HCT116 (cell line): ENCODE results near the gene VPS33A. TPM values are rescaled to one million over a fixed set of nuclear protein-coding genes. Genes with fewer than 3 reads are reported as not detected.

Experiments
- ATAC-seq: fragments of 200-7000 bp; cut with Tn5 transposase; 2 replicates; pipeline ENCODE4 v1.9.1; 2020; ENCODE audit warnings: mild to moderate bottlenecking, moderate library complexity
- BruUV-seq: library from RNA; stranded (reverse); fragments of 400-500 nt; replicated peaks from 2 replicates; lab custom pipeline; 2021; lab: Mats Ljungman, UMichigan
- CTCF ChIA-PET: fragments of 300-600 bp; sonication (Branson Sonifier 250); formaldehyde crosslinking; loops from one replicate; lab custom pipeline; 2021; ENCODE audit warnings: antibody characterized with exemption; lab: Charles Lee
- POLR2A ChIA-PET: fragments of 300-600, 350-600 bp; sonication (Branson Sonifier 250); formaldehyde crosslinking; loops from one replicate; lab custom pipeline; 2021; ENCODE audit warnings: antibody characterized with exemption; lab: Charles Lee
- RAD21 ChIA-PET, 2 experiments: fragments of 300-600 bp; sonication (Branson Sonifier 250); formaldehyde crosslinking; loops; one replicate each; lab custom pipeline; 2023; ENCODE audit warnings: low total read pairs in 2 of 2; ENCODE audit not compliant: uncharacterized antibody in 2 of 2, unreplicated experiment in 2 of 2, low non-redundant PET in 1 of 2; lab: Charles Lee
- DNase-seq: peaks from one replicate; pipeline ENCODE4 v3.0.0-alpha.2; 2010; ENCODE audit warnings: low read depth, low spot score
- H2AFZ ChIP-seq: fragments of 200-600 bp; shearing (Covaris generic), sonication (generic); 2 replicates; pipeline ENCODE4 v1.6.1; 2017; ENCODE audit warnings: low read depth, mixed run types, mixed read lengths, antibody characterized with exemption, low read length; ENCODE audit not compliant: poor library complexity, severe bottlenecking
- H3K27ac ChIP-seq: 2 replicates; pipeline ENCODE4 v1.5.1; 2012; ENCODE audit warnings: low read depth, low read length
- H3K27me3 ChIP-seq: fragments of 200-600 bp; sonication (generic); 2 replicates; pipeline ENCODE4 v1.6.1; 2016; ENCODE audit warnings: mixed run types, low read length, mixed read lengths; ENCODE audit not compliant: insufficient read depth
- H3K36me3 ChIP-seq, 2 experiments: fragments of 200-500 bp in 1 of 2; fragments of 200-600 bp in 1 of 2; sonication (Bioruptor generic) in 1 of 2; sonication (generic) in 1 of 2; 2 replicates each; pipeline versions ENCODE4 v1.5.1 to v1.6.1; 2014 to 2016; ENCODE audit warnings: low read length in 2 of 2, inconsistent platforms in 1 of 2, mixed read lengths in 1 of 2, mixed run types in 1 of 2; ENCODE audit not compliant: insufficient read depth in 2 of 2, control insufficient read depth in 1 of 2
- H3K4me1 ChIP-seq, 2 experiments: fragments of 200-600 bp in 1 of 2; sonication (generic) in 1 of 2; 2 replicates each; pipeline versions ENCODE4 v1.5.1 to v1.6.1; 2012 to 2017; ENCODE audit warnings: low read length in 2 of 2, inconsistent platforms in 1 of 2, mild to moderate bottlenecking in 1 of 2, mixed read lengths in 1 of 2, mixed run types in 1 of 2, moderate library complexity in 1 of 2; ENCODE audit not compliant: insufficient read depth in 2 of 2, control insufficient read depth in 1 of 2
- H3K4me2 ChIP-seq: fragments of 200-600 bp; sonication (generic); 2 replicates; pipeline ENCODE4 v1.6.1; 2017; ENCODE audit warnings: mixed run types, low read length, mixed read lengths
- H3K4me3 ChIP-seq, 2 experiments: fragments of 200-600 bp in 1 of 2; sonication (generic) in 1 of 2; replicated peaks in 1 of 2; 2 replicates each; pipeline ENCODE4 v1.5.1; 2011 to 2016; ENCODE audit warnings: low read length in 2 of 2, control low read depth in 1 of 2, low read depth in 1 of 2, mild to moderate bottlenecking in 1 of 2, mixed read lengths in 1 of 2, mixed run types in 1 of 2
- H3K79me2 ChIP-seq: fragments of 200-600 bp; sonication (generic); 2 replicates; pipeline ENCODE4 v1.6.1; 2017; ENCODE audit warnings: mild to moderate bottlenecking, mixed run types, low read length, moderate library complexity, mixed read lengths; ENCODE audit not compliant: insufficient read depth
- H3K9ac ChIP-seq: fragments of 200-600 bp; sonication (generic); 2 replicates; pipeline ENCODE4 v1.6.1; 2016; ENCODE audit warnings: low read length, mixed read lengths
- H3K9me2 ChIP-seq: fragments of 200-600 bp; sonication (generic), shearing (Covaris generic); 2 replicates; pipeline ENCODE4 v1.6.1; 2017; ENCODE audit warnings: mixed run types, mild to moderate bottlenecking, moderate library complexity; ENCODE audit not compliant: insufficient read depth
- H3K9me3 ChIP-seq, 2 experiments: fragments of 200-500 bp in 1 of 2; fragments of 200-600 bp in 1 of 2; sonication (Bioruptor generic) in 1 of 2; sonication (generic) in 1 of 2; 2 replicates each; pipeline ENCODE4 v1.6.1; 2014 to 2017; ENCODE audit warnings: low read length in 2 of 2, mixed read lengths in 2 of 2, inconsistent platforms in 1 of 2, low read depth in 1 of 2, mild to moderate bottlenecking in 1 of 2, mixed run types in 1 of 2, moderate library complexity in 1 of 2; ENCODE audit not compliant: control insufficient read depth in 1 of 2, insufficient read depth in 1 of 2
- H4K20me1 ChIP-seq: fragments of 200-600 bp; sonication (generic), shearing (Covaris generic); 2 replicates; pipeline ENCODE4 v1.6.1; 2017; ENCODE audit warnings: mixed run types, mild to moderate bottlenecking, moderate library complexity; ENCODE audit not compliant: insufficient read depth
- CEBPB ChIP-seq: IDR thresholded peaks from 2 replicates; pipeline ENCODE4 v1.6.1; 2012; ENCODE audit warnings: low read depth
- EGR1 ChIP-seq: IDR thresholded peaks from 2 replicates; pipeline ENCODE4 v1.6.1; 2012; ENCODE audit warnings: low read depth
- ELF1 ChIP-seq: IDR thresholded peaks from 2 replicates; pipeline ENCODE4 v1.6.1; 2012; ENCODE audit warnings: low read depth, borderline replicate concordance
- EZH2phosphoT487 ChIP-seq: fragments of 200-600 bp; IDR thresholded peaks from 2 replicates; pipeline ENCODE4 v1.6.1; 2018; ENCODE audit warnings: antibody characterized with exemption, borderline replicate concordance
- FOSL1 ChIP-seq: IDR thresholded peaks from 2 replicates; pipeline ENCODE4 v1.6.1; 2012; ENCODE audit warnings: low read depth
- JUND ChIP-seq: IDR thresholded peaks from 2 replicates; pipeline ENCODE4 v1.6.1; 2012
- POLR2AphosphoS5 ChIP-seq: IDR thresholded peaks from 2 replicates; pipeline ENCODE4 v1.6.1; 2011; ENCODE audit warnings: mild to moderate bottlenecking, low read depth, low read length, moderate library complexity
- RAD21 ChIP-seq: IDR thresholded peaks from 2 replicates; pipeline ENCODE4 v1.6.1; 2012; ENCODE audit warnings: low read depth, mild to moderate bottlenecking
- SIN3A ChIP-seq: IDR thresholded peaks from 2 replicates; pipeline ENCODE4 v1.6.1; 2012; ENCODE audit warnings: low read depth
- SP1 ChIP-seq: IDR thresholded peaks from 2 replicates; pipeline ENCODE4 v1.6.1; 2012; ENCODE audit warnings: low read depth
- ZFX ChIP-seq: fragments of 450-650 bp; IDR thresholded peaks from 2 replicates; pipeline ENCODE4 v1.6.1; 2017
- ZNF274 ChIP-seq: fragments of 200-500 bp; sonication (Bioruptor generic); IDR thresholded peaks from 2 replicates; pipeline ENCODE4 v1.6.1; 2014; ENCODE audit warnings: mild to moderate bottlenecking, low read depth, low read length, inconsistent platforms
- intact Hi-C: fragments of 100-400 bp; cut with micrococcal nuclease; formaldehyde crosslinking; loops from 2 replicates; pipeline ENCODE4 v1.10.0; 2022
- total RNA-seq: library from RNA; stranded (reverse); gene quantifications from one replicate; pipeline ENCODE4 v1.2.1, GENCODE V29; 2021; ENCODE audit not compliant: unreplicated experiment
- TF ChIP-seq, protein P1 (sequence below): IDR thresholded peaks from 2 replicates; pipeline ENCODE4 v1.6.1; 2011; ENCODE audit warnings: mild to moderate bottlenecking, low read length, moderate library complexity; ENCODE audit not compliant: insufficient replicate concordance; ENCODE audit errors: extremely low read depth
- TF ChIP-seq, protein P2 (sequence below): IDR thresholded peaks from 2 replicates; pipeline ENCODE4 v1.6.1; 2012
- TF ChIP-seq, protein P3 (sequence below): IDR thresholded peaks from 2 replicates; pipeline ENCODE4 v1.6.1; 2012; ENCODE audit warnings: low read depth

The VPS33A gene
- total RNA-seq, 1 experiment from 2014 or later: 19.4 TPM

DNA sequence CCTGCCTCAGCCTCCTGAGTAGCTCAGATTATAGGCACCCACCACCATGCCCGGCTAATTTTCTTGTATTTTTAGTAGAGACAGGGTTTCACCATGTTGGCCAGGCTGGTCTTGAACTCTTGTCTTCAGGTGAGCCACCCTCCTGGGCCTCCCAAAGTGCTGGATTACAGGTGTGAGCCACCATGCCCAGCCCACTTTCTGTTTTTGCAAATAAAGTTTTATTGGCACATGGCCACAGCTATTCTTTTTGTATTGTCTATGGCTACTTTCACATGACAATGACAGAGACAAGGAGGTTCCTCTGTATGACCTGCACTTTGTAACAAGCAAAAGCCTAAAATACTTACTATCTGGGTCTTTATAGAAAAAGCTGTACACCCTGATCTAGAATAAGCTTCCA lies 20.7 kb downstream of the VPS33A start:
- no peaks in the 10 kb centered on the region for H3K9me2 ChIP-seq
- H3K36me3 ChIP-seq: peaks cover 0 to 2% of the 10 kb centered on the region in 2 experiments; a peak in 2 of 4 replicates
- RAD21 ChIA-PET: no interaction called here
- H3K4me3 ChIP-seq: no peak overlapping the region
- intact Hi-C loops: no loop called here
- no peaks in the 10 kb centered on the region for H3K4me1 ChIP-seq
- no peaks in the 10 kb centered on the region for H4K20me1 ChIP-seq
- no peak overlapping the region for H3K27ac ChIP-seq
- H3K9me3 ChIP-seq: no peaks in the 10 kb centered on the region
- H3K79me2 ChIP-seq: no peaks in the 10 kb centered on the region
- H3K4me2 ChIP-seq: no peak overlapping the region
- DNase-seq (no peak), ATAC-seq (no peak)
- no peak overlapping the region for H3K9ac ChIP-seq
- POLR2A ChIA-PET: no interaction called here
- H2AFZ ChIP-seq: no peak overlapping the region
- H3K27me3 ChIP-seq: no peaks in the 10 kb centered on the region
- CTCF ChIA-PET: no interaction called here
- TF ChIP-seq, protein P1, sequence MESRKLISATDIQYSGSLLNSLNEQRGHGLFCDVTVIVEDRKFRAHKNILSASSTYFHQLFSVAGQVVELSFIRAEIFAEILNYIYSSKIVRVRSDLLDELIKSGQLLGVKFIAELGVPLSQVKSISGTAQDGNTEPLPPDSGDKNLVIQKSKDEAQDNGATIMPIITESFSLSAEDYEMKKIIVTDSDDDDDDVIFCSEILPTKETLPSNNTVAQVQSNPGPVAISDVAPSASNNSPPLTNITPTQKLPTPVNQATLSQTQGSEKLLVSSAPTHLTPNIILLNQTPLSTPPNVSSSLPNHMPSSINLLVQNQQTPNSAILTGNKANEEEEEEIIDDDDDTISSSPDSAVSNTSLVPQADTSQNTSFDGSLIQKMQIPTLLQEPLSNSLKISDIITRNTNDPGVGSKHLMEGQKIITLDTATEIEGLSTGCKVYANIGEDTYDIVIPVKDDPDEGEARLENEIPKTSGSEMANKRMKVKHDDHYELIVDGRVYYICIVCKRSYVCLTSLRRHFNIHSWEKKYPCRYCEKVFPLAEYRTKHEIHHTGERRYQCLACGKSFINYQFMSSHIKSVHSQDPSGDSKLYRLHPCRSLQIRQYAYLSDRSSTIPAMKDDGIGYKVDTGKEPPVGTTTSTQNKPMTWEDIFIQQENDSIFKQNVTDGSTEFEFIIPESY: no peak
- TF ChIP-seq CEBPB (no peak), RAD21 (no peak), POLR2AphosphoS5 (no peak), ZNF274 (no peak), EZH2phosphoT487 (no peak), SP1 (no peak), ELF1 (no peak), JUND (no peak), SIN3A (no peak), EGR1 (no peak), FOSL1 (no peak), ZFX (no peak)
- TF ChIP-seq, protein P2, sequence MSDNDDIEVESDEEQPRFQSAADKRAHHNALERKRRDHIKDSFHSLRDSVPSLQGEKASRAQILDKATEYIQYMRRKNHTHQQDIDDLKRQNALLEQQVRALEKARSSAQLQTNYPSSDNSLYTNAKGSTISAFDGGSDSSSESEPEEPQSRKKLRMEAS: no peak
- TF ChIP-seq, protein P3, sequence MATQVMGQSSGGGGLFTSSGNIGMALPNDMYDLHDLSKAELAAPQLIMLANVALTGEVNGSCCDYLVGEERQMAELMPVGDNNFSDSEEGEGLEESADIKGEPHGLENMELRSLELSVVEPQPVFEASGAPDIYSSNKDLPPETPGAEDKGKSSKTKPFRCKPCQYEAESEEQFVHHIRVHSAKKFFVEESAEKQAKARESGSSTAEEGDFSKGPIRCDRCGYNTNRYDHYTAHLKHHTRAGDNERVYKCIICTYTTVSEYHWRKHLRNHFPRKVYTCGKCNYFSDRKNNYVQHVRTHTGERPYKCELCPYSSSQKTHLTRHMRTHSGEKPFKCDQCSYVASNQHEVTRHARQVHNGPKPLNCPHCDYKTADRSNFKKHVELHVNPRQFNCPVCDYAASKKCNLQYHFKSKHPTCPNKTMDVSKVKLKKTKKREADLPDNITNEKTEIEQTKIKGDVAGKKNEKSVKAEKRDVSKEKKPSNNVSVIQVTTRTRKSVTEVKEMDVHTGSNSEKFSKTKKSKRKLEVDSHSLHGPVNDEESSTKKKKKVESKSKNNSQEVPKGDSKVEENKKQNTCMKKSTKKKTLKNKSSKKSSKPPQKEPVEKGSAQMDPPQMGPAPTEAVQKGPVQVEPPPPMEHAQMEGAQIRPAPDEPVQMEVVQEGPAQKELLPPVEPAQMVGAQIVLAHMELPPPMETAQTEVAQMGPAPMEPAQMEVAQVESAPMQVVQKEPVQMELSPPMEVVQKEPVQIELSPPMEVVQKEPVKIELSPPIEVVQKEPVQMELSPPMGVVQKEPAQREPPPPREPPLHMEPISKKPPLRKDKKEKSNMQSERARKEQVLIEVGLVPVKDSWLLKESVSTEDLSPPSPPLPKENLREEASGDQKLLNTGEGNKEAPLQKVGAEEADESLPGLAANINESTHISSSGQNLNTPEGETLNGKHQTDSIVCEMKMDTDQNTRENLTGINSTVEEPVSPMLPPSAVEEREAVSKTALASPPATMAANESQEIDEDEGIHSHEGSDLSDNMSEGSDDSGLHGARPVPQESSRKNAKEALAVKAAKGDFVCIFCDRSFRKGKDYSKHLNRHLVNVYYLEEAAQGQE: no peak
- BruUV-seq: no TSS peak
